GM18499 (cell line): ENCODE results near the gene SLC18A2.

ENCODE experiments used
- ATAC-seq: cut with Tn5 transposase; IDR thresholded peaks from one replicate; pipeline ENCODE4 v1.9.1; 2021; ENCODE audit warnings: moderate number of reproducible peaks; ENCODE audit not compliant: insufficient read depth, unreplicated experiment

Gene SLC18A2

DNA sequence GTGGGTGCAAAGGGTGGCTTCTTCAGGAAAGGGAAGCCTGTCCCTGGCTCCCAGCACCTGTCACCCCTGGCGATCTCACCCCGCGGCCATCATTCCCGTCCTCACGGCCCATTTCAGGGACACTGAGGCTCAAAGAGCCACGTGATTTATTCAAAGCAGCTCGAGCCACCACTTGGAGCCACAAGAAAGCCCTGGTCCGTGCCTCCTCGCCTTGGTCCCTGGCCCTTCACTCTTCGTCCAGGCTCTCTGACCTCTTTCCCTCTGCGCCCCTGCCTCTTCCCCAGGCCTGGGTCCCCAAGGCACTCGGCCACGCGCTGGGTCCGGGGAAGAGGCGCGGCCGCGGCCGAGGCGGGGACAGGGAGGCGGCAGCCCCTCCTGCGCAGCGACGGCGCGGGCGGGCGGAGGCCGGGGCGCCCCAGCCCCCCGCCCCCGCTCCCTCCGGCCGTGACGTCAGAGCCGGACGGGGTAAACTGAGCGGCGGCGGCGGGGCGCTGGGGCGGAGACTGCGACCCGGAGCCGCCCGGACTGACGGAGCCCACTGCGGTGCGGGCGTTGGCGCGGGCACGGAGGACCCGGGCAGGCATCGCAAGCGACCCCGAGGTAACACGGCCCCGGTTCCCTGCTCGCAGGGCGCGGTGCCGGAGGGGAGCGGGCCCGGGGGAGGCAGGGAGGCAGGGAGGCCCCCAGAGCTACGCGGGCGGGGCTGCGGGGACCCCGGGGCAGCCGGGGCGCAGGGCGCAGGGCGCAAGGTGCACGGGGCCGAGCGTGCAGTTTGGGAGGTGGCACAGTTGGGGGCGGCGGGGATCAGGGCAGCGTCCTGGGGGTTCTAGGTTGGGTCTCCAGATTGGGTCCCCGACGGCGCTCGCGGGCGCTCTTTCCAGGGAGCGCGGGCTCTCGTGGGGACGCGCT lies at the start of gene SLC18A2:
Gene SLC18A2 (plus strand): TSS at position 494 of the 909 bp plus-strand sequence. CDS start 580 bp downstream, outside the sequence.
- no peak for ATAC-seq

- no peak for ATAC-seq
These were observed 43.7 kb upstream of the SLC18A2 start, which contains the start of gene KCNK18 for GRCh38 chr10:117197189-117197588. Gene KCNK18, plus strand, starts transcription at chr10:117197489. Its CDS starts 0 bp downstream, at chr10:117197489.

- ATAC-seq, result no peak
These were observed 42.8 kb upstream of the SLC18A2 start for GRCh38 chr10:117198088-117198487.

GRCh38 chr10:117201826-117202225 lies 39.1 kb upstream of the SLC18A2 start:
- no peak for ATAC-seq

- no peak for ATAC-seq
These were observed 36.6 kb upstream of the SLC18A2 start for GRCh38 chr10:117204316-117204715.

- no peak for ATAC-seq
These were observed 28.7 kb upstream of the SLC18A2 start for GRCh38 chr10:117212176-117212575.

DNA sequence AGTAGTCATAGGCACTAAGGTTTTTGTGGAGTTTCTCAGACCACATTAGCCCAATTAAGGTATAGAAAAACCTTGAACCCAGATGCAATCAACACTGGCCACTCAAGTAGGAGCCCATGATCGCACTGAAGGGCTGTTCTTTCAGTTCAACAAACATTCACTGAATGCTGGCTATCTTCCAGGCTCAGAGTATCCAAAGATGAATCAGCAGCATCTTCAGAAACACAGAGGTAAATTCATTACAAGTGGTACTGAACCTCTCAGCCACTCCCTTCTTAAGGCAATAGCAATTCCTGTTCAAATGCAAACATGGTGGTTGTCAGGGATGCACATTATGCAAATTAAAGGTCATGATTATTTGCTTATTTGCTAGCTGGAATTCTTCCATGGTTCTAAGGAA lies 26.5 kb upstream of the SLC18A2 start:
- no peak for ATAC-seq

DNA sequence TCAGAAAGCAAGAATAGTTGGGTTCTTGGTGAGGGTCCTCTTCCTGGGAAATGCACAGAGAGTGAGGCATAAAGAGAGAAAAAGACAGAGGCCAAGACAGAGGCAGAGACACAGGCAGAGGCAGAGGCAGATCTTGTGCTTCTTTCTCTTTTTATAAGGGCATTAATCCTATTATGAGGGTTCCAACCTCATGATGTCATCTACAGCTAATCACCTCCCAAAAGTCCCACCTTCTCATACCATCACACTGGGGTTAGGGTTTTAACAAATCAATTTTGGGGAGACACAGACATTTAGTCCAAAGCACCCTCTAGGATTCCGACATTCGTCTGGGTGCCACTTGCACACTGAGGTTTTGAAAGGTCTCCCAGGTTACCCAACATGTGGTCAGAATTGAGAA lies 25.8 kb upstream of the SLC18A2 start:
- ATAC-seq, result no peak

GRCh38 chr10:117216028-117216427 lies 24.9 kb upstream of the SLC18A2 start:
- no peak for ATAC-seq

DNA sequence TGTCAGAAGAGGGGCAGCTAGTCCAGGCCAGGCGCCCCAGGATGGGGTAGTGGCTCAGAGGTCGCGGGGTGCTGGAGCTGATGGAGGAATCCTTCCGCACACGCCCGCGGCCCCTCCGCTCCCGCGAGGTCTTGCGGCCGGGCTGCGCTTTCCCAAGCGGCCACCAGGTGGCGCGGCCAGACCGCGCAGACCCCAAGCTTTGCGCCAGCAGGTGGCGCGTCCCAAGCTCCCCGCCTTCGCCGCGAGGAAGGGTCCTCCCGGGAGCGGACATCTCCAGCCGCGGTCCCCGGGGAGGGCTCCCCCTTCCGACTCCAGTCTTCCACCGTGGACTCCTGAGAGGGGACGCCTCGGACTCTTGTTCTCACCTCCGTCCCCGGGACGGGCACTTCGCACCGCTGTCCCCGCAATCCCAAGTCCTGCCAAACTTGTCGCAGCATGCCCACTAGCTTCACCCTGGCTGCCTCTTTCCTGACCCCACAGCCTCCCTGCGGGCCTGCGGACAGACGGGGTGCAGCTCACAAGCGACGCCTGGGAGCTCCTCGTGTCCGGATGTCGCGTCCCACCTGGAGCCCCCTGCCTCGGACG lies 24.2 kb upstream of the SLC18A2 start:
- peak; percentile 62 for ATAC-seq

DNA sequence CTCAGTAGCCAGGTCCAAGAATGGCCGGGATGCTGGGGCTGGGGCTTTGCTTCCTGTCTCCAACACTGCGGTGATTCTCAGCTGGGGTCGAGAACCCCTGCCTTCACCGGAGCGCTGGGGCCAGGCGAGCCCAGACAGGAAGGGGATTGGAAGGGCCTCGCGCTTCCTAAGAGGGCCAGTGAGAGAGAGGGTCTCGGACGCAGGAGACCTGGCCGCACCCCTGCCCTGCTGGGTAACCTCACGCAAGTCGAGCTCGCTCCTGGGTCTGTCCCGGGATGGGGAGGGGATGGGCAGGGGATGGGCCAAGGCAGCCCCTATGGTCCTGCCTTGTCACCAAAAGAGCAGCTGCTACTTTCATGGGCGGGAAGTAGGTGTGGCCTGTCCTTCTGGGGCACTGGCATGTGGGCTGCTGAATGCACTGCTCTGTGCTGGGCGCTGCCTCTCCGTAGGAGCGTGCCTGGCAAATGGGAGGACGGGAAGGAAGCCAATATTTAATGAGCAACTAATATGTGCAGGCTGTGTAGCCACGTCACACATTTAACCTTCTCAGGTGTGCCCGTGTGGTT lies 23.6 kb upstream of the SLC18A2 start:
- ATAC-seq, result no peak

- ATAC-seq, result no peak
These were observed 22.3 kb upstream of the SLC18A2 start for GRCh38 chr10:117218654-117219053.

- no peak for ATAC-seq
These were observed 19.7 kb upstream of the SLC18A2 start for GRCh38 chr10:117221156-117221711.

GRCh38 chr10:117222552-117222951 lies 18.4 kb upstream of the SLC18A2 start:
- no peak for ATAC-seq

- ATAC-seq, result no peak
These were observed 17.8 kb upstream of the SLC18A2 start for GRCh38 chr10:117222976-117223692.

DNA sequence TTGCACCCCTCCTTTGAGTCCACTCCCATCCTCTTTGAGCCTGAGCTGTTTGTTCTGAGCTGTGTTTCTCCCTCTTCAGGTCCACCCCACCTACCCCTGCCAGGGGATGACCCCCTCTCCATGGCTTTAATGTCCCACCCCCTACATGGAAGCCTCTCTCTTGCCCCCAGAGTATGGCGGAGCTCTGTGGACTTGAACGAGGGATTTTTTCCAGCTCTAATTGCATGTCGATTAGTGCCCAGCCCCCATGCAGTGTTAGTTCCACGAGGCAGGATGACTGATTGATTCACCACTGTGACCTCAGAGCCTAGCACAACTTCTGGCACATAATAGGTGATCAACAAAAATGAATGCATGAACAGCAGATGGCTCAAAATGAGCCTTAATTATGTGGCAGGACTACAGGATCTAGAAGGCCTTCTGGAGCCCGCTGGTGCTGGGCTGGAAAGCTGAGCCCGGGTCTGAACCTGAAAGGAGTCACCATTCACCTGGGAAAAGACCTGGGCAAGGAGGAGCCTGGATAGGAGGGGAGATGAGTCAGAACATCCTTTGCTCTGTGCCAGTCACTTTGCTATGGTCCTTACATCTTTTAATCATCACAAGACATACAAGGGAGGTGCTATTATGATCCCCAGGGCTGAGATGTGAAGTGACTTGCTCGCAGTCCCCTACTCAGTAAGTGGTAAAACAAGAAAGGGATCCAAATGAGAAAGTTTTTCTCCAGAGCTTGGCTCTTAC lies 17.1 kb upstream of the SLC18A2 start:
- no peak for ATAC-seq

- no peak for ATAC-seq
These were observed 16.0 kb upstream of the SLC18A2 start for GRCh38 chr10:117224881-117225280.

DNA sequence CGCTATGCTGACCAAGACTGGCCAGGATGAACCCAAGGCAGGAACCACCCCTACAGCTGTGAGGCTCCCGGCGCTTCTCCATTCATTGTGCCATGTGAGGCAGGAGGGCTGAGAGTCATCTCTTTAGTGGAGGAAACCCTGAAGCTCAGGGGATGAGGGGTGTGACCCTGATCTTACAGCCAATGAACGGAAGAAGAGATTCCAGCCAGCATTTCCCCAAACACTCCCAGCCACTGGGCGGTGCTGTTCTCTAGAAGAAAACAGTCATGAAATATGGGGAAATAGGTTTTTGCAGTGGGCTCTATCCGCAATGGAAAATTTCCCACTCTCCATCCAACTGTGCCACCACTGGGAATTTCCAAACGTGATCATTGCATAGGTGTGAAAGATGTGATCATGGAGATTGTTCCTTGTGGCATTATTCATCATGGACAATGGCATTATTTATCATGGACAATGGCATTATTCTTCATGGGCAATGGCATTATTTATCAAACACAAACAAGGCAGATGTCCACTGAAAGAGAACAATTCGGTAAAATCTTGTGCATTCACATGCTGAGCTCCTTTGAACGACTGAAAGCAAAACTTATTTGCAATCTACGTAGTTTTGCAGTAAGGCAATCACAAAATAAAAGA lies 14.0 kb upstream of the SLC18A2 start:
- no peak for ATAC-seq

GRCh38 chr10:117228210-117228609 lies 12.7 kb upstream of the SLC18A2 start:
- ATAC-seq, result no peak
